ENCODE results near the gene PRCC. TPM values are rescaled to one million over a fixed set of nuclear protein-coding genes. Genes with fewer than 3 reads are reported as not detected.
"Not testable (repeated sequence)": the region's sequence is repeated elsewhere in the genome, so short reads cannot be mapped to it uniquely, and the experiment has no call there.

PRCC gene
- total RNA-seq, 2 donors from 2014 or later, result 67.7 to 84.4 TPM

DNA sequence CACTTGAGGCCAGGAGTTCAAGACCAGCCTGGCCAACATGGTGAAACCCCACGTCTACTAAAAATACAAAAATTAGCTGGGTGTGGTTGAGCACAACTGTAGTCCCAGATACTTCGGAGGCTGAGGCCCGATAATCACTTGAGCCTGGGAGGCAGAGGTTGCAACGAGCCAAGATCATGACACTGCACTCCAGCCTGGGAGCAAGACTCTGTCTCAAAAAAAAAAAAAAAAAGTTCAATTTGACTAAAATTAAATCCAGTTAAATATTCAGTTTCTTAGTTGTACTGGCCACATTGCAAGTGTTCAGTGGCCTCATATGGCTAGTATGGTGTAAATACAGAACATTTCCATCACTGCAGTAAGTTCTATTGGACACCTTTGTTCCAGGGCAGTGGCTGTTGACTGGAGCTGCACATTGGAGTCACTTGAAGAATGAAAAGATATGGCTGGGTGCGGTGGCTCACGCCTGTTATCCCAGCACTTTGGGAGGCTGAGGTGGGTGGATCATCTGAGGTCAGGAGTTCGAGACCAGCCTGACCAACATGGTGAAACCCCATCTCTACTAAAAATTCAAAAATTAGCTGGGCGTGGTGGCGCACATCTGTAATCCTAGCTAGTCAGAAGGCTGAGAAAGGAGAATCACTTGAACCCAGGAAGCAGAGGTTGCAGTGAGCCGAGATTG, 9.6 kb upstream of the PRCC start:
- H3K36me3 Mint-ChIP-seq (ENCODE audit: insufficient read depth in 2 of 2); H3K4me3 Mint-ChIP-seq; H3K27me3 Mint-ChIP-seq (ENCODE audit: low read depth); H3K27ac Mint-ChIP-seq; ATAC-seq (replicated peaks in 1 of 2); H3K4me1 Mint-ChIP-seq (ENCODE audit: low read depth); DNase-seq; H3K9me3 Mint-ChIP-seq: not testable (repeated sequence)

DNA sequence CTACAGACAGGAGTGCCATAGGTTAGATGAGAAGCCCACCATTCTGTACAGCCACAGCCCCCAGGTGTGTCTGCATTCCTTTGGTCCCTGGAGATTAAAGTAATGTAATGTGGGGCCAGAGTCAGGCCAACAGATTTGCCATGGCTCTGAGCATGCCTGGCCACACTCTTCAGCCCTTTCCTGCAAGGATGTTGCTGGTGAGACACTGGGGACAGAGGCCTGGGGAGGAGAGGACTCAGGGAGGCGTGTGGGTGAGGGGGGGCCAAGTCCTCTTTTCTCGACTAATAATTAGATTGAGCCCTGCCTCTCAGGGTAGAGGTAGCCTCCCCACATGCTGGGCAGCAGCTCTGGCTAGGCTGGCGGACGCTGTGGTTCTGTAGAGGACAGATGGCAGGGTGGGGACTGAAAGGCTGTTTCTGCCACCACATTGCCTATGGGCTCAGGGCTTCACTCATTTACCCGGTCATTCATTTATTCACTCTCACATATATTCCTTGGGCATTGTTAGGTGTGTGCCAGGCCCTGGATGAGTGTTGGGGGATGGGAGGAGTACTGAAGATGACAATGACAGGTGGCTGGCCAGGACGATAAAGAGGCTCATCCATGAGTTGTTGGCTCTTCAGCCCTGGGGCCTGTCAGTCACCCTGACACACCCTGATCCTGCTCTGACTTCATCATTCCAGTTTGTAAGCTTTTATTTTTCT, 7.1 kb upstream of the PRCC start:
- no peak overlapping the region for H3K4me3 Mint-ChIP-seq
- no peak for ATAC-seq (replicated peaks in 1 of 2)
- no peak overlapping the region for H3K27ac Mint-ChIP-seq

DNA sequence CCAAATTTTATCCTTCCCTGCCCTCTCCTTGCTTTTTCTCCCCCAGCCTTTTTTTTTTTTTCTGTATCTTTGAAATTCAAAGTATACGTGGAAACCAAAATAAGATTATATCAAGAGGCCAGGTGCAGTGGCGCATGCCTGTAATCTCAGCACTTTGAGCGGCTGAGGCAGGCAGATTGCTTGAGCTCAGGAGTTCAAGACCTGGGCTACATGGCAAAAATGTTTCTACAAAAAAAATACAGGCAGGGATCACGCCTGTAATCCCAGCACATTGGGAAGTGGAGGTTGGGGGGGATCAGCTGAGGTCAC, 6.6 kb upstream of the PRCC start:
- Mint-ChIP-seq H3K4me1 (ENCODE audit: low read depth) (peaks cover 3% of the 10 kb centered on the region), H3K36me3 (ENCODE audit: insufficient read depth in 2 of 2) (no peaks in the 10 kb centered on the region), H3K4me3 (no peak overlapping the region), H3K9me3 (no peaks in the 10 kb centered on the region), H3K27ac (no peak overlapping the region), H3K27me3 (ENCODE audit: low read depth) (no peaks in the 10 kb centered on the region)
- ATAC-seq (replicated peaks in 1 of 2), result no peak
- DNase-seq, result no peak

More for the DNA sequence above, 7.1 kb upstream of the PRCC start:
- DNase-seq, result no peak
- Mint-ChIP-seq H3K4me1 (ENCODE audit: low read depth) (no peaks in the 10 kb centered on the region), H3K36me3 (ENCODE audit: insufficient read depth in 2 of 2) (no peaks in the 10 kb centered on the region), H3K9me3 (no peaks in the 10 kb centered on the region), H3K27me3 (ENCODE audit: low read depth) (no peaks in the 10 kb centered on the region)

DNA sequence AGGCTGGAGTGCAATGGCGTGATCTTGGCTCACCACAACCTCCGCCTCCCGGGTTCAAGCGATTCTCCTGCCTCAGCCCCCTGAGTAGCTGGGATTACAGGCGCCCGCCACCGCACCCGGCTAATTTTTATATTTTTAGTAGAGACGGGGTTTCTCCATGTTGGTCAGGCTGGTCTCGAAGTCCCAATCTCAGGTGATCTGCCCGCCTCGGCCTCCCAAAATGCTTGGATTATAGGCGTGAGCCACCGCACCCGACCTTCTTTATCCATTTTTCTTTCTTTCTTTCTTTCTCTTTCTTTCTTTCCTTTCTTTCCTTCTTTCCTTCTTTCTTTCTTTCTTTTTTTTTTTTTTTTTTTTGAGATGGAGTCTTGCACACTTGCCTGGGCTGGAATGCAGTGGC, 2.2 kb upstream of the PRCC start:
- ATAC-seq (replicated peaks in 1 of 2); H3K4me3 Mint-ChIP-seq; H3K9me3 Mint-ChIP-seq; DNase-seq; H3K27ac Mint-ChIP-seq; H3K27me3 Mint-ChIP-seq (ENCODE audit: low read depth); H3K36me3 Mint-ChIP-seq (ENCODE audit: insufficient read depth in 2 of 2): not testable (repeated sequence)
- H3K4me1 Mint-ChIP-seq (ENCODE audit: low read depth), result peaks cover 30% of the 10 kb centered on the region

DNA sequence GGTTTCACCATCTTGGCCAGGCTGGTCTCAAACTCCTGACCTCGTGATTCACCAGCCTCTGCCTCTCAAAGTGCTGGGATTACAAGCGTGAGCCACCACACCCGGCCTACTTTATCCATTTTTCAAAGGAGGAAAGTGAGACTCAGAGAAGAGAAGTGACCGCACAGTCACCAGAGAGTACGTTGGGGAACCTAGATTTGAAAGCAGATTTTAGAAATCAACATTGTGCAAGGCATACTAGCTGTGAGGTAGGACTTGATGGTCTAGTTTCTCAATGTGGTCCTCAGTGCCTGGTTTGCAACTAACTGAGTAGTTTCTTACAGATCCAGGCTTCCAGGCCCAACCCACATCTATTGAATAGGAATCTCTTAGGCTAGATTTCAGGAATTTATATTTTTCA, 1.7 kb upstream of the PRCC start:
- Mint-ChIP-seq H3K4me3 (no peak overlapping the region), H3K36me3 (ENCODE audit: insufficient read depth in 2 of 2) (peaks cover 4 to 10% of the 10 kb centered on the region in 2 donors), H3K9me3 (no peaks in the 10 kb centered on the region), H3K27me3 (ENCODE audit: low read depth) (no peaks in the 10 kb centered on the region), H3K4me1 (ENCODE audit: low read depth) (peaks cover 35% of the 10 kb centered on the region), H3K27ac (no peak overlapping the region)
- ATAC-seq (replicated peaks in 1 of 2), result no peak
- no peak for DNase-seq

DNA sequence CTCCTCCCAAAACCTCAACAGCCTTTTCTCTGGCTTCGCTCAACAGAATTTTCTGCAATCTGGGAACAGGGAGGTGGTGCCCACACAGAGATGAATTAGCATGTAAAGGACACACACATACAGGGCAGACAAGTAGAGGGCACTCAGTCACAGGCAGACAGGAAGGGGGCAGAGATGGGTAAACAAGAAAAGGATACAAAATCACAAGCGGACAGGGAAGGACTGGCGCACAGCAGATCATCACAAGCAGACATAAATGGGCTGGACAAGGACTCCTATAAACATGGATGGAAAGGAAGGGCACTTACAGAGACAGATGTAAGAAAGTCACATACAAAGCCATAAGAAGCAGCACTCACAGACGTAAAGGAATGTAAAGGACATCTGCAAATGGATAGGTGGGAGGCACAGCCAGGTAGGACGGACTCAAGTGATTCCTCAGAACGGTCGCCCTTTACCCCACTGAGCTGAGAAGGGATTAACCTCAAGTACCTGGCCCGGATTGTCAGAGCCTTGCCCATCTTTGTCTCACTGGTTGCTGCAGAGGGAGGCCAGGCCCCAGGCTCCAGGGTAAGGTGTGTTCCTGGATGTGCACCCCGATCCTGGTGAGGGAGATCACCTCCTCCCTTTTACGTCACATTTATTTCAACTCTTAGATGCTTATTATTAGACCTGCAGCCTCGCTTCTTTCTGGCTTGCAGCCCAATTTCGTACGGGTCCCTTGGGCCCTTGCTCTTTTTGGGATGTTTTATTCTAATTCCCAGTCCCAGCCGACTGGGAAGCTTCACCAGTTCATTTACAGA, 836 bp upstream of the PRCC start:
- Mint-ChIP-seq H3K4me1 (ENCODE audit: low read depth) (peaks cover 44% of the 10 kb centered on the region), H3K27me3 (ENCODE audit: low read depth) (no peaks in the 10 kb centered on the region), H3K9me3 (no peaks in the 10 kb centered on the region), H3K36me3 (ENCODE audit: insufficient read depth in 2 of 2) (peaks cover 7 to 17% of the 10 kb centered on the region in 2 donors), H3K27ac (peak overlapping the region; percentile 26), H3K4me3 (no peak overlapping the region)
- DNase-seq (peak in 1 of 2 donors; percentile 22), ATAC-seq (replicated peaks in 1 of 2) (no peak)

DNA sequence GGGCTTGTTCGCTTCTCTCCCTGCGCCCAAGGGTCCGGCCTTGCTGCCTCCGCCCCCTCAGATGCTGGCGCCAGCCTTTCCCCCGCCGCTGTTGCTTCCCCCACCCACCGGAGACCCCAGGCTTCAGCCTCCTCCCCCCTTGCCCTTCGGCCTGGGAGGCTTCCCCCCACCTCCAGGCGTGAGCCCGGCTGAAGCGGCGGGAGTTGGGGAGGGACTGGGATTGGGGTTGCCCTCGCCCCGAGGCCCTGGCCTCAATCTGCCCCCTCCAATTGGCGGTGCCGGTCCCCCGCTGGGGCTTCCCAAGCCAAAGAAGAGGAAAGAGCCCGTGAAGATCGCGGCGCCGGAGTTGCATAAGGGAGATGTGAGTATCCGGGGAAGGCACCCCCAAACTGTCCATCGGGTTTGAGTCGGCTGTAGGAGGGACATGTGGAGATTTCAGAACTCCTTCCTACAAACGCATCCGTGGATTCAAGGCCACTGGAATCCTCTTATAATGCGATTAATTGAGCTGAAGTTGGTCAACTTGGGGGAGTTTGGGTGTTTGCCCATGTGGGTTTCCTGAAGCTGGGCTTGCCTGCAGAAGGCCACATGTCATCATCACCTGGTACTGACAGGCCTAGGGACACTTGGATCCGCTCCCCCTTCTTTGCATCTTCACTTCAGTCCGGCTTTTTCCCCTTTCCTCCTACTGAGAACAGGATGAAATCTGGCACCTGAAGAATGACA, 707 bp downstream of the PRCC start:
- Mint-ChIP-seq H3K27ac (peak overlapping the region; percentile 95), H3K9me3 (no peaks in the 10 kb centered on the region), H3K4me3 (no peak overlapping the region), H3K4me1 (ENCODE audit: low read depth) (peaks cover 55% of the 10 kb centered on the region), H3K27me3 (ENCODE audit: low read depth) (no peaks in the 10 kb centered on the region), H3K36me3 (ENCODE audit: insufficient read depth in 2 of 2) (peaks cover 7 to 22% of the 10 kb centered on the region in 2 donors)
- DNase-seq (peak; percentile 33 to 40), ATAC-seq (replicated peaks in 1 of 2) (peak in 1 of 2 donors; percentile 8)

DNA sequence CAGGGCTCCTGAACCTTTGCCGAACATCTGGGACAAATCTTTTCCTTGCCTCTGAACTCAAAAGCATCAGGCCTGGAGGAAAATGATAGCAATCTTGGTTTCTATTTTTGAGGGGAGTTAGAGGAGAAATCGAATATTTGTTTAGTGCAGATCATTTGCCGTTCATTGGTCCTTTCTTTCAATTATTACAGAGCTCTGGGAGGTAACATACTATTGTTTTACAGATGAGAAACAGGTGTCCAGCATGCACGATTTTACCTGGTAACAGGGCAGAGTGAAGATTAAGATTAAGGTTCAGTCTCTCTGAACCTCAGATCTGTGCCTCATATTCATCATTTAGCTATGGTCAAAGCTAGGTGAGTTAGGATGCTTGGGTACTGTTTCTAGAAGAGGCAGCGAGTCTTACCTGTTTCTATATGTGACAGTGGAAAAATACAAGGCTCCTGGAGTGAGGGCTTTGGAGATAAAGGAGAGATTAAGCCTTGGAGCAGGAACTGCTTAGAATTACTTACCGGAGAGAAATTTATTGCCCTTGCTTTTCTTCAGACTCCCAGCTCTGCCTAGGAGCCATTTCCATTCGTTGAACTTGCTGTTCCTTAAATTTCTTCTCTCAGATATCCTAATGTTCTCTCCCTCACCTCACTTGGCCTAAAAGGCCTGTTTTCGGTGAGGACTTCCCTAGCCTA, 1.4 kb downstream of the PRCC start:
- no peaks in the 10 kb centered on the region for H3K9me3 Mint-ChIP-seq
- peak overlapping the region; percentile 95 for H3K27ac Mint-ChIP-seq
- no peak for ATAC-seq (replicated peaks in 1 of 2)
- H3K4me1 Mint-ChIP-seq (ENCODE audit: low read depth), result peaks cover 62% of the 10 kb centered on the region
- no peak overlapping the region for H3K4me3 Mint-ChIP-seq
- H3K27me3 Mint-ChIP-seq (ENCODE audit: low read depth), result no peaks in the 10 kb centered on the region
- peaks cover 7 to 26% of the 10 kb centered on the region in 2 donors for H3K36me3 Mint-ChIP-seq (ENCODE audit: insufficient read depth in 2 of 2)
- DNase-seq, result no peak

DNA sequence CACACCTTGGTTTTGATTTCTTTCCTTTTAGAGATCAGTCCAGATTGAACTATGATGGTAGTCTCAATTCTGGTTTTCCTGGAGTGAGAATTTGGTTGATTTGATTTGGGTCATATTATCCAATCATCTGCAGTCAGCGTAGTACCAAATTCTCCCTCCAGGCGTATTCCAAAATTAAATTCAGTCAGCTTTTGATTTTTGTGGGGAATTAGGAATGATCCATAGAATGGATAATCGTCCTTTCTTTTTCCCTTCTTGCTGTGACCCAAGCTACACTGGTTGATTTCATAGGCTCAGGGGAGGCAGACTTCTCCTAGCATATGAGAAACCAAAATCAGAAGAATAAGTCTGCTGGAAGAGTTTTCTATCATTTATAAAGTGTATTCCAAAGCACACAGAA, 4.9 kb downstream of the PRCC start:
- Mint-ChIP-seq H3K36me3 (ENCODE audit: insufficient read depth in 2 of 2) (peaks cover 7 to 26% of the 10 kb centered on the region in 2 donors), H3K27me3 (ENCODE audit: low read depth) (no peaks in the 10 kb centered on the region), H3K4me3 (no peak overlapping the region), H3K27ac (peak overlapping the region; percentile 1), H3K4me1 (ENCODE audit: low read depth) (peaks cover 76% of the 10 kb centered on the region), H3K9me3 (no peaks in the 10 kb centered on the region)
- DNase-seq (no peak), ATAC-seq (replicated peaks in 1 of 2) (no peak)

DNA sequence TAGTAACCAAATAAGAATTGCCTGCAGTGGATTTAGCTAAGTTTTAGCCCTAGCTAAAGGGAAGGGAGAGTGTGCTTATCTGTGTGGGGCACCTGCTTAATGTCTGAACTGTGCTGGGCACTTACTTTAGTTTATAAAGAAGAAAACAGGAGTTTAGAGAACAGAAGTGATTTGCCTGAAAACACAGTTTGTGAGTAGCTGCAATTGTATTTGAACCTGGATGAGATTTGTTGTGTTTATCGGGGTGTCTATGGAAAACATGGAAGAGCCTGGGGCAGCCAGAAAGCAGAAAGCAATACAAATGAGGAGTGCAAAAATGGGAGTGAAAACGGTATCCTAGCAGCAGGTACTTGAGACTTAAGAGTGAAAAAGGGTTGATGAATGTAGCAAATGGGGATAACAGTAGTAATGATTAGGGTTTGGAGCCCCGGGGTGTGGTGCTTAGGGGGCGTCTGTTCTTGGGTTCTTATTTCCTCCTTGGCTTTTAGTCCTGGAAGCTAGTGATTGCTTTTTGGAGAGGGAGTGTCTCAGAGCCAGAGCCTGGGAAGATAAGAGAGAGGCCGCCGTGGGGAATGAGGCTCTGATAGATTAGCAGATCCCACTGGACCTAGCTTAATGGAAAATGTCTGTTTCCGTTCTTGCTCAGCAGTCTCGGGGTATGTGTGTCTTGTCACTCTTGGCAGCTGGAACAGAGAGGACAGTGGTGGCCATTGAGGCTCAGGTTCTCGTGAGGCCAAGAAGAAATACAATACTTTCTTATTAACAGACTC, 5.6 kb downstream of the PRCC start:
- Mint-ChIP-seq H3K4me1 (ENCODE audit: low read depth) (peaks cover 83% of the 10 kb centered on the region), H3K27me3 (ENCODE audit: low read depth) (no peaks in the 10 kb centered on the region), H3K9me3 (no peaks in the 10 kb centered on the region), H3K27ac (peak overlapping the region; percentile 81), H3K4me3 (peak overlapping the region in 1 of 2 donors; percentile 72), H3K36me3 (ENCODE audit: insufficient read depth in 2 of 2) (peaks cover 7 to 26% of the 10 kb centered on the region in 2 donors)
- DNase-seq, result no peak
- no peak for ATAC-seq (replicated peaks in 1 of 2)

DNA sequence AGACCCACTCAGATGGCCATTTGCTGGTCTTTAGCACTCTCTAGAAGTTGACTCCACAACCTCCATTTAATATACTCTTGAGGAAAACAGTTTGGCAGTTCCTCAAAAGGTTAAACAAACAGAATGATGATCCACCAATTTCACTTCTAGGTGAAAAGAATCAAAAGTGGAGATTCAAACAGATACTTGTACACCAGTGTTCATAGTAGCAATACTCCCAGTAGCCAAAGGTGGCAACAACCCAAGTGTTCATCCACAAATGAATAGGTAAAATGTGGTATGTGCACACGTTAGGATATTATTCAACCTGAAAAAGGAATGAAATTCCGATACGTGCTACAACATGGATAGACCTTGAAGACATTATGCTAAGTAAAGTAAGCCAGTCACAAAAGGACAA, 6.3 kb downstream of the PRCC start:
- peak overlapping the region in 1 of 2 donors; percentile 72 for H3K4me3 Mint-ChIP-seq
- no peaks in the 10 kb centered on the region for H3K27me3 Mint-ChIP-seq (ENCODE audit: low read depth)
- no peak for DNase-seq
- peak overlapping the region; percentile 81 for H3K27ac Mint-ChIP-seq
- peak; percentile 49 to 67 for ATAC-seq (replicated peaks in 1 of 2)
- H3K4me1 Mint-ChIP-seq (ENCODE audit: low read depth), result peaks cover 85% of the 10 kb centered on the region
- no peaks in the 10 kb centered on the region for H3K9me3 Mint-ChIP-seq
- H3K36me3 Mint-ChIP-seq (ENCODE audit: insufficient read depth in 2 of 2), result peaks cover 5 to 26% of the 10 kb centered on the region in 2 donors

DNA sequence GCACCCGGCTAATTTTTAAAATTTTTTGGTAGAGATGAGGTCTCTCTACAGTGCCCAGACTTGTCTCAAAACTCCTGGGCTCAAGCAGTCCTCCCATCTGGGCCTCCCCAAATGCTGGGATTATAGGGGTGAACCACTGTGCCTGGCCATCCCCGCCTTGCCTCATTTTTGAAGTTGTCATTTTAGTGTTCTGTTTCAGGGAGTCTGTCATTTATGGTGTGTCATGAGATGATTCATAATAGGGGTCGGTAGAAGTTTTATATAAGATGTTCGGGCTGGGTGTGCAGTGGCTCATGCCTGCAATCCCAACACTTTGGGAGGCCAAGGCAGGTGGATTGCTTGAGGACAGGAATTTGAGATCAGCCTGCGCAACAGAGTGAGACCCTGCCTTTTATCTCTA, 8.5 kb downstream of the PRCC start:
- DNase-seq (peak in 1 of 2 donors; percentile 14), ATAC-seq (replicated peaks in 1 of 2) (peak; percentile 75 to 77)
- no peak overlapping the region for H3K27ac Mint-ChIP-seq
- H3K9me3 Mint-ChIP-seq, result no peaks in the 10 kb centered on the region
- peaks cover 64% of the 10 kb centered on the region for H3K4me1 Mint-ChIP-seq (ENCODE audit: low read depth)
- peak overlapping the region; percentile 2 to 52 for H3K4me3 Mint-ChIP-seq
- H3K27me3 Mint-ChIP-seq (ENCODE audit: low read depth), result no peaks in the 10 kb centered on the region
- peaks cover 3 to 15% of the 10 kb centered on the region in 2 donors for H3K36me3 Mint-ChIP-seq (ENCODE audit: insufficient read depth in 2 of 2)

Measured in activated T-cell treated with anti-CD3 and anti-CD28 coated beads, Interleukin-2, amount 50 U/mL, for 72 hours (primary cell).